ENCODE measurements around the gene DCST1.

The DCST1 gene

GRCh38 chr1:155037043-155037442, 3.4 kb downstream of the DCST1 start:
- DNase-seq = no peak

GRCh38 chr1:155037851-155038441, 4.3 kb downstream of the DCST1 start:
- no peak for DNase-seq

- no peak for DNase-seq
Observed at GRCh38 chr1:155038602-155039307, 5.1 kb downstream of the DCST1 start.

- DNase-seq = no peak
Observed at GRCh38 chr1:155039308-155039669, 5.7 kb downstream of the DCST1 start.

- DNase-seq = no peak
Observed at GRCh38 chr1:155040358-155041093, 6.9 kb downstream of the DCST1 start.

- DNase-seq = no peak
Observed at GRCh38 chr1:155042789-155043188, 9.2 kb downstream of the DCST1 start.

GRCh38 chr1:155043301-155043702, 9.7 kb downstream of the DCST1 start:
- DNase-seq = no peak

- no peak for DNase-seq
Observed at GRCh38 chr1:155043793-155044192, 10.2 kb downstream of the DCST1 start.

GRCh38 chr1:155044365-155044764, 10.7 kb downstream of the DCST1 start:
- DNase-seq = no peak

GRCh38 chr1:155044812-155045657, 11.4 kb downstream of the DCST1 start:
- peak; percentile 81 for DNase-seq

GRCh38 chr1:155048449-155049334, 15.1 kb downstream of the DCST1 start:
- DNase-seq = no peak

GRCh38 chr1:155049651-155050559, 16.3 kb downstream of the DCST1 start:
- DNase-seq = no peak

GRCh38 chr1:155050560-155051341, 17.1 kb downstream of the DCST1 start, which contains the start of gene ADAM15:
ADAM15 (plus strand) TSS chr1:155051316; CDS start chr1:155051387, 71 bp downstream.
- peak; percentile 98 for DNase-seq

GRCh38 chr1:155051342-155051776, 17.7 kb downstream of the DCST1 start:
- DNase-seq = no peak

GRCh38 chr1:155051777-155052398, 18.3 kb downstream of the DCST1 start:
- peak; percentile 82 for DNase-seq

- DNase-seq = peak; percentile 80
Observed at GRCh38 chr1:155052439-155053395, 19.1 kb downstream of the DCST1 start.

GRCh38 chr1:155053531-155054105, 20.0 kb downstream of the DCST1 start:
- DNase-seq = no peak

GRCh38 chr1:155057104-155057503, 23.5 kb downstream of the DCST1 start:
- DNase-seq = no peak
